NCI-H446 treated with DMSO at 0.1 percent for 48 hours (cell line): ENCODE data around the gene SEMA5A.

ENCODE experiments used
- DNase-seq: peaks from one replicate; lab custom pipeline; 2025; lab: John Stamatoyannopoulos, UW

SEMA5A gene

DNA sequence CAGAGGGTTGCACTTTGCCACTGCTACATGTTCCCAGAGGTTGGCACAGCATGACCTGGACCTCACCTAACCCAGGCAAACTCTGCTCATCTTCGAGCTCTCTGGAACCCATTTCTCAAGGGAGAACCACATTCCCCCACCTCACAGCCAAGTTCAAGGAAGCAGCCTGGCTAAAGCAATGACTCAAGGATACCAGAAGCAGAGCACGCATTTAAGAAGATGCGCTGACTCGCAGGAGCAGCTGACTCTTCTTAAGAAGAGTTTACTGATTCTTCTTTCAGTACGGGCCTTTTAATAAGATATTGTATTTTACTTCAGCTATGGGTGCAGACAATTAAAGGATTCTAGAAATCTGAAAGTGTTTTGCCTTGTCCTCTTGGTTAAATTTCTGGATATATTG, 4.1 kb upstream of the SEMA5A start:
- DNase-seq, result no peak

GRCh38 chr5:9547122-9547947, 1.5 kb upstream of the SEMA5A start:
- no peak for DNase-seq

DNA sequence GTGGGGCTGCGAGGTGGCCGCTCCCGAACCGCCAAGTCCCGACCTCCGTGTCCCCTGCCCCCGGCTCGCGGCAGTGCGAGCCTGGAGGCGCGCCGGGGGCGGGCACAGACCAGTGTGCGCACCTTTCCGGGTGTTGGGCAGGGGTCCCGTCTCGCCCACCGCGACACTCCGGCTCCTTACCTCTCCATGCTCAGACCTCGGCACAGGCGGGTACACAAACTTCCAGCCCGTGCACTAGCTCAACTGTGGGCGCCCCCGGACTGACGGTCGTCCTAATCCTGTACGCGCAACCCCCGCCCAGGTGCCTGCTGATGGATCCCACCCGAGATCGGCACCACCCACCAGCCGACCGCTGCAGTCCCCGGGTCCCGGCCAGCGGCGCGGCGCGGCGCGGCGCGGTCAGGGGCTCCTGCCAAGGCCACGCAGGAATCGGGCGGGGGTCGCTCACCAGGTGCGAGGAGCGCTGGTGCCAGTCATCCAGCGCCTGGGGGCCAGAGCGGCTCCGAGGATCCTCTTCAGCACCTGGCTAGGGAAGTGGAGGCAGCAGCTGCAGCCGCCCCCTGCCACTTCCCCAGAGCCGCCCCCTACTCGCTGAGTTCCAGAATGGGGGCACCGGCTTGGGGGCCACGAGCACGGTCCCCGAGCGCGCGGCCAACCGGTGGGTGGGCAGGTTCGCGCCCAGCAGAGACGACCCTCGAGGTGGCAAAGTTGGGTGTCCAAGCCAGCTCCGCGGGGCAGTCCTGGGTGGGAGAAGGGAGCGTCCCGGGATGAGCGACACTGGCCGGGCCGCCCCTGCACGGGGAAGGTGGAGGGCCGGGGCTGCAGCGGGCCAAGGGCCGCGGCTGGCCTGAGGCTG, 511 bp downstream of the SEMA5A start:
- DNase-seq, result no peak

DNA sequence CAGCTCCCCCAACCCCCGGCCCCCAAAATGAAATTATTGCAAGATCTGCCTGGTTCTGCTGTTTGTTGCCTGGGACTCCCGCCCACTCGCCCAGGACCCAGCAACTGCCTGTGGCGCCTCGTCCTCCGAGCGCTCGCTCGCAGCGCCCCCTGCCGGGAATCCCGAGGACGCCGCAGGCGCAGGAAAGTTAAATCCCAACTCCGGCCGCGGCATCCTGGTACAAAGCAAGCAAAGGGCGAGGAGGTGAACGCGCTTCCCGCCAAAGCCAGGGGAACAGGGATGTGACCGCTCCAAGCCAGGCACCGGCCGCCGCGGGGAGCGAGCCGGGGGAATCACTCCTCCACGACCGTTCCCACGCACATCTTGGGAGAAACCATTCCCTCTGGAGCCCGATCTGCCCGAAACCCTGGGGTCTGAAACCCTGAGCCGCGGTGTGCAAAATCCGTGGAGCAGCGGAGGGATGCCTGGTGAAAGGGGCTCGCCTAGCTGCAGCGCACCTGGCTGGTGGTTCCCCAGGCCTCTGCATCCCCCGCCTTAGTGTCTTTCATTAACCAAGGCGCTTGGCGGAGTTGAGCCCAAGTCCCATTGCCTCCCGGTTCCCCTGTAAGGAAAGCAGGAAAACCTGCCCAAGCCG, 1.3 kb downstream of the SEMA5A start:
- DNase-seq, result peak; percentile 18

GRCh38 chr5:9544056-9544455, 1.8 kb downstream of the SEMA5A start:
- DNase-seq, result no peak

DNA sequence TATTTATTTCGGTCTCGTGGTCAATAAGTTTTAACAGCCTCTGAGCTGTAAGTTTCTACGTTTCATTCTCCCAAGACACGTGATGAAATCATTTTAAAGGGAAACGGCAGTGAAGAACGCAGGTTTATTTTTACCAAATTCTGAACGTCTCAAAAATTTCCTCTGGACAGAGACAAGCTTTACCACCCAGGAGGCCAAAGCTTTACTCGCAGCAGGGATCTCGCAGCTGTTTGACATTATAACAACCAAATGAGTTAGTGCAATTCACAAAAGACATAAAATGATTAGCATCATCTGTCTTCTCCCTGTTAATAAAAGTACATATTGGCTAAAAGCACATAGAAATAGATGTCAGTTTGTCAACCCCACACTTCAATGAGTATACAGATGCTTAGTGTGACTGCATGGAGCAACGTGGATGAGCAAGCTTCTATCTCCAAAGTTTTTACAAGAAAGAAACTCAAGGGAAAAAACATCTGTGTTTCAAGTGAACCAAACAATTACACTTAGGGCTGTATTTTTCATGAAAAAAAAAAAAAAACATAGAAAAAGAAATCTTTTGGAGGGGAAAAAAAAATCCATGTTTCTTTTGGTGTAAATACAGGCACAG, 2.5 kb downstream of the SEMA5A start:
- no peak for DNase-seq

DNA sequence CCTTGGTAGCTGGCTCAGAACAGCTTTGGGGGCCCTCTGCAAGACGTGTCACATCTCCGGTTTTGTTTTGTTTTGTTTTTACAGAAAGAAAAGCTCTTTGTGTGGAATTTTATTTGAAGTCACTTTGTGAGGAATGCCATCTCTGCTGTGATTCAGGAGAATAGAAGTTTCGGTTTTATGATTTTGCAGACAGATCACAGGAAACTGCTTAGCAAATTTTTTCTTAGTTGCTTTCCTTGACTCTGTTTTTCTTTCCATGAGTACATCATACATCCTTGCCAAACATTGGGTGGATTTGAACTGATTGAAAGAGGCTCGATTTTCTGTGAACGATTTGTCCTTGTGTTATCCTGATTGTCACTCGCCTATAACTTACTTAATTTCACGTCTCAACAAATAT, 5.1 kb downstream of the SEMA5A start:
- no peak for DNase-seq

DNA sequence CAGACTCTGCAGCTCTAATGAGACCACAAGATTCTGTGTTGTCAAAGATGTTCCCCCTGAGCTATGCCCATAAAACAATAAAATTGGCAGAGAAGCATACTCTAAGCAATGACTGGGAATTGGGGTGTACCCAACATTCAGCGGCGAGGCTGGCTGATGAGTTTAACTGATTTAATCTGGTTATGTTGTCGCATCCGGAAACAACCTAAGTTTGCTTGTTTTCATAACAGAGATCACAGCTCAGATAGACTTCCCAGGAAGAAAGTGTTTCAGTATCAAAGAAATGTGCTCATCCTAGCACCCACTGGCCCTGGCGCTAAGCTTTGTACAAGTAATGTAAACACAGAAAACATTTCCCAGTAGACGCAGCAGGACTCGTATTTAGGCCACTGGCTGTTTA, 7.4 kb downstream of the SEMA5A start:
- no peak for DNase-seq

GRCh38 chr5:9537223-9538141, 8.4 kb downstream of the SEMA5A start:
- no peak for DNase-seq

DNA sequence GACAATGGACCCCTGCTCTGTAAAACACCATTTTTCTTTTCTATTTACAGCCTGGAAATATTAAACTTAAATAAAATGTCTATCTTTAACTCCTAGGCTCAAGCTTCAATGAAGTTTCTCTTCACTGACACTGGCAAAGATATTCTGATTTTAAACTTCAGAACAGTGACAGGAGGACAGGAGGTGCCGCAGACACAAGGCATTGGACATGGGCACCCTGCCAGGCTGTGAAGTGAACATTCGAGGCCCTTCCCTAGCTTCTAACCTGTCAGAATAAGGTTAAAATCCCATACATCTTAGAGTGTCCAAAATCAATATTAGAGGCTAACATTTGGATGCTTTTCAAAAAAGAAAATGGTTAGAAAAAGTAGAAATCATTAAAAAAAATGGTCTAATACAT, 9.2 kb downstream of the SEMA5A start:
- no peak for DNase-seq

GRCh38 chr5:9534881-9535517, 10.9 kb downstream of the SEMA5A start:
- DNase-seq, result no peak

GRCh38 chr5:9533562-9534364, 12.1 kb downstream of the SEMA5A start:
- no peak for DNase-seq

DNA sequence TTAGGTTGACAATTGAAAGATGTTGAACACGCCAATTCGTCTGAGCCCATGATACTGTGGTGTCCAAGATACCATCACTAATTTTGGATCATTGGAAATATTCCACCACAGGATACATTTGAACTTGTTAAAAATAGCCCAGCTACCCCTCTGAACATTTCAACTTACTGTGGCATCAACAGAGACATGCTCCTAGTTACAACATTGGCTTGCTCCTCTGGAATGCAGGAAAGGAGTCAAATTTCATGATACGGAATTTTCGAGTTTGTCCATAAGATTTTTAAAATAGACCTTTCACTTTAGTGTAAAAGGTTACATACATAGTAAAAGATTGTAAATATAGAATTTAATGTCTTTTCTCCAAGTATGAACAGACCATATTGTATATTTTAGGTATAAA, 12.8 kb downstream of the SEMA5A start:
- DNase-seq, result no peak

DNA sequence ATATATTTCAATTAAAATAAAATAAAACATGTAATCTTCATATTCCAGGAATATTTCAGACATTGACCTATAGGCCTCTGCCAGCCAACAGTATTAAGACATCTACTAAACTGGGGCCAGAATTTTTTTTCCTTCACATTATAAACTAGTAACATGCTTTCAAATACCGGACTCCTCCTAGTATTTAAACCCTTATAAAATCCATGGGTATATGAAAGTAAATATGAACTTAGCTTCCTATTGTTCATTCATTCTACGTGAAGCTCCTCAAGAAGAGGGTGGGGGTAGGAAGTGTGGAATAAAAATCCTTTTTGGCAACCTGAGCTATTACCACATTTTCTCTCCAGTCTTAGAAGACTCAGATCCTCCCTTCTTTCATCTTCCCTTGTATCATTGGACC, 16.4 kb downstream of the SEMA5A start:
- DNase-seq, result no peak

- no peak for DNase-seq
These were observed 16.8 kb downstream of the SEMA5A start for GRCh38 chr5:9529041-9529480.

- no peak for DNase-seq
These were observed 20.9 kb downstream of the SEMA5A start for GRCh38 chr5:9524941-9525340.

GRCh38 chr5:9523090-9523823, 22.6 kb downstream of the SEMA5A start:
- DNase-seq, result no peak

GRCh38 chr5:9519537-9519936, 26.3 kb downstream of the SEMA5A start:
- DNase-seq, result no peak

GRCh38 chr5:9516591-9516990, 29.3 kb downstream of the SEMA5A start:
- DNase-seq, result no peak
